GM04504 (cell line): ENCODE data around the gene SLC29A3.
"Not testable (repeated sequence)": the region's sequence is repeated elsewhere in the genome, so short reads cannot be mapped to it uniquely, and the experiment has no call there.

Experiments used
- DNase-seq: peaks from one replicate; pipeline ENCODE4 v3.0.0-alpha.2; 2012; ENCODE audit warnings: low read depth

Gene SLC29A3

DNA sequence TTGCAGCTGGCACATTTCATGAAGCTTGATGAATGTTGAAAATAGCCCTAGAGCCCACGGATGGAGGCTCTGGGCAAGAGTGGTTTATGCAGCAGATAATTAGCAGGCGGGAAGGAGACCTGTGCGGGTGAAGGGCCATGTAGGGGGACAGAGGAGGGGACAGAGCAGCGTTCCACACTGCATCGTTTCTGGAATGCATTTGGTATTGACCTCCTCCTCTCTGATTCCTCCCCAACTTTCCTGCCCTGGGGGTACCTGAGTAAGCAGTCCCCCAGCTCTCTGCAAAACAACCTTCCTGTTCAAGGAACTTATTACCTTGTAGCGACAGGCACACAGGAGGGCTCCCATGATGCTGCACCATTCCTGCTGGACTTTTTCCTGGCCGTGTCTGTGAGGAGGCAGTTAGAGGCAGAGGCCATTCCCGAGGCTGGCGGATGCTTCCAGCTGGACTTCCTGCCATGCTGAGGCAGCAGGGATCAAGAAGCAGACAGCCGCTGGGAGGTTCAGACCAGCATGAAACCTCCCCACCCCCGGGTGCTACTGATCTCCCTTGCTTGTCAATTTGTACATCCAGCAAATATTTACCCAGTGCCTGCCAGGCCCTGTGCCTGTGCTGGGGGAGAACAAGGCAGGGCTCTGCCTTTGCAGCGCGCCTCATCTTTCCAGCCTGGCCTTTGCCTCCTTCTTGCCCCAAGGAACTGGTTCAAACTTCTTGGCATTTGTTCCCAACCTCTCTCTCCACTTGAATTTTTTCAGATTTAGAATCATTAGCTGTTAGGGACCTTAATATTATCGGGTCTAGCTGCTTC, 28.7 kb downstream of the SLC29A3 start:
- no peak for DNase-seq

DNA sequence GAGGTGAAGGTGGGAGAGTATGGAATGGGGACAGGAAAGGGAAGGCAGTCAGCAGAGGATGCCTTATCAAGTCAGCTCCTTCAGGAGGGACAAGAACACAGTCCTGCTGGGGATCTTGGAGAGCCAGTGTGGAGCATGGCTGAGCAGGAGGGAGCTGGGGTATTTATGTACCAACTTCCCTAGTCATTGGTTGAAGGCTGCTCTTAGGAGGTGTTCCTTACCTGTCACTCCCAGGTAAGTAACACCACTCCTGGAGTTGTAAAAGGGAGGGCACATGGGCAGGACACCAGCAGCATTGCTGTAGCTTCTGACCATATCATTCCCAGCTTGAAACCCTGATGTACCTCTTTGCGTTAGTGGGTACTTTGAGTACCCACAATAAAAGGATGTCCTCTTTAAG, 29.8 kb downstream of the SLC29A3 start:
- no peak for DNase-seq

DNA sequence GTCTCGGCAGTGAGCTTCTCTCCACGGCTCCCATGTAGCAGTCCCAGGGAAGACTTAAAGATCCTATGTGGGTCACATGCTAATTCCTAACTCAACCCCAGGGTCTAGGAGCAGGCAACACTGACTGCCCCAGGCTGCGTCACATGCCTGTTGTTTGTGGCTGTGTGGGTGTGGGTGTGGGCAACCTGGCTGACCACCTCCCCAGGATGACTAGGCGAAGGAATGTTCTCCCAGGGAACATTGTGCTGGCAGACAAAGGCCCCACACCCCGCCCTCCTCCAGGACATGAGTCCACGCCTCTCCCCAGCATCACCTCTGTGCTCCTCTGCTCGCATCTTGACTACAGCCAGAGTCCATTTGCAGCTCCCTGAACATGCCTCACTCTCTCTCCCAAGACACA, 30.3 kb downstream of the SLC29A3 start:
- DNase-seq: no peak

DNA sequence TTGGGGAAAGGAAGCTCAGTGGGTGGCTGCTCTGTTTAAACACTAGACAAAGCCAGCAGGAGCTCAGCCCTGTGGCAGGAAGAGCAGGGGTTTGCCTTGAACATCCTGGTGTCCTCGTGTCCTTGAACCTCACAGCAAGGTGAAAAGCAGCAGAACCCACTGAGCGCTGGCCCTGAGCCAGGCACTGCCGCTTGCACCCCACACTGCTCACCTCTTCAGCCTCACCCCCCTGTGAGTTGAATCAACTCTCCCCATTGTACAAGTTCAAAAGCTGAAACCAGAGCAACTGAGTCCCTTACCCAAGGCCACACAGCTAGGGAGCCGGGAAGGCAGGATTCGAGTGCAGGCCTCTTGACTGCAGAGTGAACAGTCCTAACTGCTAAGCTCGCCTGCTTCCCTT, 32.0 kb downstream of the SLC29A3 start:
- no peak for DNase-seq

DNA sequence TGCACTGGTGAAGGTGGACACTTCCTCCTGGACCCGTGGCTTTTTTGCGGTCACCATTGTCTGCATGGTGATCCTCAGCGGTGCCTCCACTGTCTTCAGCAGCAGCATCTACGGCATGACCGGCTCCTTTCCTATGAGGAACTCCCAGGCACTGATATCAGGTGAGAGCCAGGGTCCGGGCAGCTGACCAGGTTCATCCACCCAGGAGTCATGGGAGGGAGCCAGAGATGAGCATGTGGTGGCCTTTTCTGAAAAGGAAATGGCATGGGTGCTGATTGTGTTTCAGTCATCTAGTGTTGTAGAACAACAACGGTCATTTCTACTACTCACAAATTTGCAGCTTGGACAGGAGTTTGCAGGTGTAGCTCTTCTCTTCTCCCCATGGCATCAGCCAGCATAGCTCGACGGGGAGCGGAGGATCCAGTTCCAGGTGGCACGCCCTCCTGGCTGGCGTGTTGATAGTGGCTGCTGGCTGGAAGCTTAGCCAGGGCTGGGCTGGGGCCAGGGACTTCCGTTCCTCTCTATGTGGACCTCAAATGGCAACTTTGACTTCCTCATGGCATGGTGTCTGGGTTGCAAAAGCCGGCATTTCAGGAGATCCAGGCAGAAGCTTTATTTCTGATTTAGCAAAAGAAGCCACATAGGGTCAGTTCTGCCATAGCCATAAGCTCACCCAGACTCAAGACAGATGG, 32.7 kb downstream of the SLC29A3 start:
- DNase-seq: no peak

DNA sequence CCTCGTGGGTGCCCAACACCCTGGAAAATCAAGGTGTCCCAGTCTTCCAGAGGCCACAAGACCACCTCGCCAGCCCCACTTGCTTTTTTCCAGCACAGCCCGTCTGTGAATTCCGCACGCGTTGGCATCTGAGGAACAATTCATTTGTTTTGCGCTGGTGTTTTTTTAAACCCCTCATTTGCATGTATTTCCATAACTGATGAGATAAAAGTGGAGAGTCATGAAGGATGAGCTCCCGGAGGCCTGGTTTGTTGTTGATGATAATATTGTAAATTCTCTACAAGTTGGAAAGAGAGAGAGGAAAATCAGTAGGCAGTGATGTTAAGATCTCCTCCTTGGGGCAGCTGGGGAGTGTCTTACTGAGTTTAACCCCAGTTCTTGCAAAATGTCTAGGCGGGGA, 34.6 kb downstream of the SLC29A3 start:
- DNase-seq: no peak

DNA sequence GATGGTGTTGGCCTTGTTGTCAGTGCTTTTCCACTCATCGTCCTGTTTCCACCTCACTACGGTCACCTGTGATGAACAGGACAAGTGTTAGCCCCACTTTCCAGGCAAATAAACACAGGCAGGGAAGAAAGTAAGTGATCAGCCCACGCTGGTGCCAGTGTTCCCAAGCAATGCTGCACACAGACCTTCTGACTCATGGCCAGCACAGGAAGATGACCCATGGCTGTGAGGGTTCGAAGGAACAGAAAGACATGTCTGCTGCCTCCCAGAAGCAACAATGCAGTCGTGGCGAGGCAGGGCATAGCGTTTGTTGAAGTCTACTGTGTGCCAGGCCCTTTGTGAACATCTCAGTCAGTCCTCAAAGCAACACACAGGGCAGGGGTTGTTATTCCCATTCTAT, 35.7 kb downstream of the SLC29A3 start:
- DNase-seq: no peak

DNA sequence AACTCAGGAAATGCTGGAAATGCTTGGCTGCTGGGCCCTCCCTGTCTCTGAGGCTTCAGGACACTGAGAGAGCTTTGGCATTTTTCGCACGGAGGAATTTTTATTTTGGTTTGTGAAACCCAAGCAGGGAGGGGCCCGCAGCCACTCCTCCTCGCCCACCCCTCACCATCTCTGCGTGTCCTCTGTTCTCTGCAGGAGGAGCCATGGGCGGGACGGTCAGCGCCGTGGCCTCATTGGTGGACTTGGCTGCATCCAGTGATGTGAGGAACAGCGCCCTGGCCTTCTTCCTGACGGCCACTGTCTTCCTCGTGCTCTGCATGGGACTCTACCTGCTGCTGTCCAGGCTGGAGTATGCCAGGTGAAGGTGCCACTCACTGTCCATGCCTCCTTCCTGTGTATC, 36.8 kb downstream of the SLC29A3 start:
- DNase-seq: no peak

DNA sequence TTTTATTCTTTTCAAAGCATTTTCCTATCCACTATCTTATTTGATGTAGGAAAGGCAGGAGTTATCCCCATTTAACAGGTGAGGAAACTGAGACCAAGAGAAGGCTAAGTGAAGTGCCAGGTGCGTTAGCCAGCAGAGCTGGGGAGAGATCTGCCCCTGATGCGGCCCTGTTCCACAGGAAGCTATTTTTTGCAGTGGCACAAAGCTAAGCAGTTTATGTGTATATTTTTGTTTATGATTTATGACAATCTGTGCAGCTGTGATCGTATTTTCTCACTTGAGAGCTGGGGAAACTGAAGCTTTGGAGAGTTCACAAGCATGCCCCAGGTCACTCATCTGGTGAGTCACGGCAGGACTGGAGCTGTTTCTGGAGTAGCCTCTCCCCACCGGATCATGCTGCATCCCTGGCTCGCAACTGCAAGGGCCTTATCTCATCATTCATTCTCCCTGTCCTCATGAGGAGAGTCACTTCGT, 38.8 kb downstream of the SLC29A3 start:
- DNase-seq: no peak

DNA sequence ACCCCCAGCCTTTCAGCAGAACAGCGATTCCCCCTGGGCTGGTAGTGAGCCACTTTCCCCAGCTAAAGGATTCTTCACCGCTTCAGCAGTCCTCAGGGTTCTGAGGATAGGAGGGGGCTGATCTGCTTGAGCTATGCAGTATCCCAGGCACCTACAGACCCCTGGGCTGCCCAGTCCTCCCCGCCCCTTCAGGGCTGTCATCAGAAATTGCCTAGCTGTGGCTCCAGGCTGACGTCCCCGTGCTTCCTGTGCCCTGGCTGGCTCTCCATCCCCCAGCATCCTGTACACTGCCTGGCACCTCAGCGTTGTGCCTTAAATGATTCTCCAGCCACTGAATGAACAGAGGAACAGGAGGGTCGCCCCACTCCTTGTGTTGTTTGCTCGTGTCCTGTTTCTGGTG, 39.2 kb downstream of the SLC29A3 start:
- no peak for DNase-seq

DNA sequence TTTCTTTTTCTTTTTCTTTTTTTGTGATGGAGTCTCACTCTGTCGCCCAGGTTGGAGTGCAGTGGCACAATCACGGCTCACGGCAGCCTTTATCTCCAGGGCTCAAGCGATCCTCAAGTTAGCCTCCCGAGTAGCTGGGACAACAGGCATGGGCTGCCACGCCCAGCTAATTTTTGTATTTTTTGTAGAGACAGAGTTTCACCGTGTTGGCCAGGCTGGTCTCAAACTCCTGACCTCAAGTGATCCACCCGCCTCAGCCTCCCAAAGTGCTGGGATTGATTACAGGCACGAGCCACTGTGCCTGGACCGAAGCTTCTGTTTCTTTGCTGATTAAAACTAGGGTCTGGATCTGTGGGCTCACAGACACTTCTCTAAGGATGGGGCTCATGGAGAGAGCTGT, 39.8 kb downstream of the SLC29A3 start:
- not testable (repeated sequence) for DNase-seq

DNA sequence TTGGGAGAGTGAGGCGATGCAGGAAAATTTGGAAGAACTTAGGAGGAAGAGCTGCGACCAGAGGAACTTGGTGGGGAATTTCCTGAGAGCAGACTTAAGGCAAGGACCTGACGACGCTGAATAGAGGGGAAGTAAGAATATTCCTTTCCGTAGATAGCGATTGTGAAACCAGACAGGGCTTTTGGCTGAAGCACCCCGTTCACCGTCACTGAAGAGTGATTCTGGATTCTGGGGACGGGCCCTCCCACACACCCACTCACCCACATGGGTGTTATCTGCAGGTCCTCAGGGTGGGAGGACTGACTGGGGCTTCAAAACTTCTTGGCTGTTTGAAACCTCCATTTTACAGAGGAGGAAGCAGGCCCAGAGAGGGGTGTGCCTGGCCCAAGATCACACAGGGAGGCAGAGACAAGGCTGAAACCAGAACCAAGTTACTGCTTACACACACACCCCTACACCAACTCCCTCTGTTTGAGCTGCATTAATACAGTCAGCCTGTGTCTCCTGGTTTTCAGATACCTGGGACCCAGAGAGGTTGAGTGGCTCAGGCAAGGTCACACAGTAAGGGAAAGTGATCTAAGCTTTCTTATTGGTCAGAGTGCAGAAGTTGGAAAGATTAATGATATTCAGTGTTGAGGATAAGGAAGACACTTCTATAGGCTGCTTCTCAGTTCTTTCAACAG, 40.4 kb downstream of the SLC29A3 start:
- no peak for DNase-seq

DNA sequence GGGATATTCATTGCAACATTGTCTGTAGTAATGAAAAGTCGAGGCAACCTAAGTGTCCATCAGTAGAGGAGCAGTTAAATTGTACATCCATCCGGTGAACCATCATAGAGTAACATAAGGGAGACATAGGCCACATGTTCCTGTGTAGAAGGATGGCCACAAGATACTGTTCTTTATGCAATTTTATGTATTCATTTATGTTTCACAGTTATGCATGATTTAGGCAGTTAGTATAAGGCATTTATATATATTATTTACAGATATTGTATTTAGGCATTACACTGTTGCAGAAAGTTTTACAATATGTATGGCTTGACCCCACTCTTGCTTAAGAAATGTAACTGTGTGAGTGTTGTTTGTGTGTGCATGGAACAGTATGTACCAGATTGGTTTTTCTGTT, 41.7 kb downstream of the SLC29A3 start:
- no peak for DNase-seq

DNA sequence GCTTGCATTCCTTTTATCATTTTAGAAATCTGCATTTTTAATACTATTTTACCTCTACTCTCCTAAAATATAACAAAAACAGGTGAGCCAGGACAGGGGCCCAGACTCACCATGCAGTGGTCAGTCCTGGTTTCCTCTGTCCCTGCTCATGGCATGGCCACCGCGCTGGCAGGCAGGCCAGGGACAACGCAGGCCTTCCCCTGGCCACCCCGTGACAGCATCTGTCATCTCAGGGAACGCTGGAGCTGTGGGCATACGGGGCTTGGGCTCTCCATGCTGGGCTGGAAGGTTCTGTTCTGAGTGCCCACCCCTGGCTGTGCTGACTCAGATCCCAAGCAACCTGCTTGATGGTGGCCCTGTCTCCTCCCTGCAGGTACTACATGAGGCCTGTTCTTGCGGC, 42.5 kb downstream of the SLC29A3 start:
- DNase-seq: no peak

DNA sequence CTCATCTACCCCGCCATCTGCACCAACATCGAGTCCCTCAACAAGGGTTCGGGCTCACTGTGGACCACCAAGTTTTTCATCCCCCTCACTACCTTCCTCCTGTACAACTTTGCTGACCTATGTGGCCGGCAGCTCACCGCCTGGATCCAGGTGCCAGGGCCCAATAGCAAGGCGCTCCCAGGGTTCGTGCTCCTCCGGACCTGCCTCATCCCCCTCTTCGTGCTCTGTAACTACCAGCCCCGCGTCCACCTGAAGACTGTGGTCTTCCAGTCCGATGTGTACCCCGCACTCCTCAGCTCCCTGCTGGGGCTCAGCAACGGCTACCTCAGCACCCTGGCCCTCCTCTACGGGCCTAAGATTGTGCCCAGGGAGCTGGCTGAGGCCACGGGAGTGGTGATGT, 43.1 kb downstream of the SLC29A3 start:
- no peak for DNase-seq

DNA sequence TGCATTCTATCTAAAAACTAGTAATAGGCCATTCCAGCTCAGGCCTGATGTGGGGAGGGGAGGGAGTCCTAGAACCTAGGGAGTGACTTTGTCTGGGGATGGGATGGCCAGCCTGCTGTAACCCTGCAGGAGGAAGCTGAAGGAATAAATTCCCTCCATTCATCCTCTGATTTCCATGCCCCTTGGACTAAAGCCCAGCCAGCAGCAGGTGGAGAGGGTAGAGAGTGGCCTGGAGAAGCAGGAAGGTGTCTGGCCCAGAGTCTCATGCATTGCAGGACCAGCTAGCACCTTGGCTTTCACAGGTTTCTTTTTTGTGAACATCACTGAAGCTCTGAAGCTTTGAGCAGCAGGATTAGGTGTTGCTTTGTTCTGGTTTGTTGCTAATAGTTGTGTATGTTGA, 44.9 kb downstream of the SLC29A3 start:
- DNase-seq: no peak

DNA sequence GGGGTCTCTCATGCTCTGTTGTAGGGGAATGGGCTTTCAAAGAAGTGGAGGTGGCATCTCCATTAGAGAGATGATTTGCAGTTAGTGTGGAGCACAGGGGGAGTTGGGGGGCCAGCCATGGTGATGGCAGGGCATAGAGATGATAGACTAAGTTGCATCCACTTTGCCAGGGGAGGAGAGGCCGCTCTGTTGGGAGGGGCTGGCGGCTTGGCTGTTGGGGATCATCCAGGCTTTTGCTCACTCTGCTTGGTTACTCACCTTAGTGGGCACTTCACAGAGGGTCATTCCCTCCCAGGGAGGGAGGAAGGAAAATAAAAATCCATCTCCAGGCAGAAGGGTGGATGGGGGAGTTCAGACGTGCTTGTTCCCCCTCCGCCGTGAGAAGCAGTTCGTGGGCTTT, 46.3 kb downstream of the SLC29A3 start:
- no peak for DNase-seq

DNA sequence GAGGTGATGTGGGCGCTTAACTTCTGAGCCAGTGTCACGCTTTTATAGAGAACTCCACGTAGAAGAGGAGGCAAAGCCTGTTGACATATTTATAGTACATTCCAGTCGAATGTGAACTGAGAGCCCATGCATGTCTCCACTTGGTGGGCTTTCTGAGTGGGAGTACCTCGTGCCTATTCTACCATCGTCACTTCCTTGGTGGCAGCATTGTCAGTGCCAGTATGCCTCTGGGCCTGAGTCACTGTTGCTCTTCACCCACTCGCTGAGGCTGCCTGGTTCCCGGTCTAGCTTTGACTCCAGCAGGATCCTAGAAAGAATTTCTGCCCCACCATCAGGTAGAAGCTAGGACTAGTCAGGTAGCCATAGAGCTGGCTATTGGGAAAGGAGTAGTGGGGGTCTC, 47.6 kb downstream of the SLC29A3 start:
- DNase-seq: no peak

DNA sequence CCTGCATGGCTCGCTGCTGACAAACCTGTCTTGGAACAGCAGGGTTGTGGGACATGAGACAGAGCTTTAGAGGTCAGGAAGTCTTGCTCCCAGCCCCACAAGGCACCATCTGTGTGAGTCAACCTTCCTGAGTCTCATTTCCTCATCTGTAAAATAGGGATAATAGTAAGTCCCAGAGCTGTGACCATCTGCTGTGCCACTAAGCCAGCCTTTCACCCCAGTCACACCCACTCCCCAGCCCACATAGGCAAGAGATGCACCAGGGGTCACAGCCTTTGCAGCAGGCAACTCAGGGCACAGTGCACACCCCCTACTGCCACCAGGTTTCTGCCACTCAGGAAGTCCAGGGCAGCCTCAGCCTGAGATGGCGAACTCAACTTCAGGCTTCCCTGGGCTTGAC, 48.2 kb downstream of the SLC29A3 start:
- no peak for DNase-seq

DNA sequence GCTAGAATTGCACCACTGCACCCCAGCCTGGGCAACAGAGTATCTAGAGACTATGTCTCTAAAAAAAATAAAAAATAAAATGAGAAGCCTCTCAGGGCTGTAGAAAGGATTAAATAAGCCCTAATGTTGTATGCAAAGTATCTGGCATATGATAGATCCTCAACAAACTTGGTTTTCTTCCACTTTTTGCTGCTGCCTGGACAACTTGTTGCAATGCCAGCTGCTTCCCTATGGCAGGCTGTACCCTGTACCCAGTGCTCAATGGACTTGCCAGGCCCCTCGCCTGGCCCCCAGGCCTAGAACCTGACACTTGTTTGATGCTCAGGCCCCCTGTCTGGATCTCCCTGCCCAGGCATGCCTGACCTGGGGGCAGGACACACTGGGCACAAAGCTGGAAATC, 49.1 kb downstream of the SLC29A3 start:
- DNase-seq: no peak

DNA sequence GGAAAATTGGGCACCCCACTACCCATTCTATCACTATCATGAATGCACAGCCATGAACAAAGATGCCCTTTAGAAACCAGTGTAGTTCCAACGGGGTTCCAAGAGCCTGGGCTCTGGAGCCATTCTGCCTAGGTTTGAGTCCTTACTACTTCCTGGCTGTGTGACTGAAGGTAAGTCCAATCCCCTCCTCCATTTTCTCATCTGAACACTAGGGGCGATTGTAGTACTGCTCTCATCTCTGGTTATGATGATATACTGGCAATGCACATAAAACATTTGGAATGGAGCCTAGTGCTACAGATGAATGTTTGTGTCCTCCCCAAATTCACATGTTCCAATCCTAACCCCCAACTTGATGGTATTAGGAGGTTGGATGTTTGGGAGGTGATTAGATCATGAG, 49.6 kb downstream of the SLC29A3 start:
- no peak for DNase-seq

DNA sequence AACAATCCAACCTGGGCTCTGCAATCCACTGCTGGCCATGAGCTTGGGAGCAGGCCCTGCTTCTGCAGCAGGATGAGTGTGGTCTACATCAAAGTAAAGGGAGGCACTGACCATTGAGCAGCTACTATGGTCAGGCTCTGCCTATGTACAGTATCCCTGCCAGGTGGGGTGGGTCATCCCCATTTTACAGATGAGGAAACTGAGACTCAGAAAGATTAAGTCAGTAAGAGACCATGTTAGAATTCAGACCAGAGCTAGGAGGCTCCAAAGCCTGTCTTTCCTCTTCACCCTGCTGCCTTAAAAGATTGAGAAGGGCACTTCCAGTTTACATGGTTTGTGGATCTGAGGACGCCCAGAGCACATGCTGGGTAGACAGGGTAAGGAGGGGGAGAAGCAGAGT, 50.5 kb downstream of the SLC29A3 start:
- no peak for DNase-seq

DNA sequence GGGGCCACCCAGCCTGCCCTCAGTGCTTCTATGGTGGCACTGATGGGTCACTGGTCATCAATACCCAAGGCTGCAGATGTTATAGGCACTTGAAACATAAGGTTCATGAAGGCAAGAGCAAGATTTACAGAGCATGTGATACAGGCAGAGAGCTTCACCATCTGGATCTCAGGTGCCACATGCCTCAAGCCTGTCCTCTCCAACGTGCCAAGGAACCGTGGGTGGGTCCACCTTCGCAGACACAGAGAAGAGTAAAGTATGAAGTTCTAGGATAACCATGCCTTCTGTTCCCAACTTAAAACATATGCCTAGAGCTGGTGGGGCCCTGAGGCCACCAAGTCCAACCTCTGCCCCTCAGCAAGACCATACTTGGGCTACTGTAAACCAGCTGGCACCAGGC, 51.0 kb downstream of the SLC29A3 start:
- DNase-seq: no peak
